HG02588 (cell line): ENCODE results near the gene SLC22A13.
"Not testable (repeated sequence)": the region's sequence is repeated elsewhere in the genome, so short reads cannot be mapped to it uniquely, and the experiment has no call there.

Experiments used
- ATAC-seq: cut with Tn5 transposase; IDR thresholded peaks from one replicate; pipeline ENCODE4 v1.9.1; 2021; ENCODE audit warnings: mild to moderate bottlenecking, moderate library complexity; ENCODE audit not compliant: unreplicated experiment

Gene SLC22A13

GRCh38 chr3:38265604-38266307 lies at the start of gene SLC22A13:
SLC22A13 (plus strand) TSS chr3:38265812; CDS start chr3:38265861, 49 bp downstream.
- ATAC-seq, result no peak

GRCh38 chr3:38219609-38220197 lies 45.9 kb upstream of the SLC22A13 start:
- no peak for ATAC-seq

- ATAC-seq, result no peak
Measured at GRCh38 chr3:38221005-38221404, 44.6 kb upstream of the SLC22A13 start.

GRCh38 chr3:38222032-38222634 lies 43.5 kb upstream of the SLC22A13 start:
- ATAC-seq, result no peak

- ATAC-seq, result no peak
Measured at GRCh38 chr3:38224357-38224756, 41.3 kb upstream of the SLC22A13 start.

GRCh38 chr3:38226273-38226672 lies 39.3 kb upstream of the SLC22A13 start:
- ATAC-seq, result no peak

GRCh38 chr3:38227989-38228388 lies 37.6 kb upstream of the SLC22A13 start:
- ATAC-seq, result no peak

- no peak for ATAC-seq
Measured at GRCh38 chr3:38229036-38229435, 36.6 kb upstream of the SLC22A13 start.

GRCh38 chr3:38232701-38233100 lies 32.9 kb upstream of the SLC22A13 start:
- ATAC-seq, result no peak

GRCh38 chr3:38235466-38235865 lies 30.1 kb upstream of the SLC22A13 start:
- no peak for ATAC-seq

- ATAC-seq, result no peak
Measured at GRCh38 chr3:38238416-38239008, 27.1 kb upstream of the SLC22A13 start.

- ATAC-seq, result not testable (repeated sequence)
Measured at GRCh38 chr3:38242812-38243211, 22.8 kb upstream of the SLC22A13 start.

- ATAC-seq, result no peak
Measured at GRCh38 chr3:38245930-38246329, 19.7 kb upstream of the SLC22A13 start.

GRCh38 chr3:38247366-38248035 lies 18.1 kb upstream of the SLC22A13 start:
- ATAC-seq, result no peak

GRCh38 chr3:38250198-38250597 lies 15.4 kb upstream of the SLC22A13 start:
- ATAC-seq, result no peak

- ATAC-seq, result no peak
Measured at GRCh38 chr3:38251197-38251596, 14.4 kb upstream of the SLC22A13 start.

GRCh38 chr3:38253704-38254103 lies 11.9 kb upstream of the SLC22A13 start:
- ATAC-seq, result no peak

- no peak for ATAC-seq
Measured at GRCh38 chr3:38254872-38255271, 10.7 kb upstream of the SLC22A13 start.

- no peak for ATAC-seq
Measured at GRCh38 chr3:38255627-38256026, 10.0 kb upstream of the SLC22A13 start.

- ATAC-seq, result no peak
Measured at GRCh38 chr3:38257583-38257982, 8.0 kb upstream of the SLC22A13 start.

GRCh38 chr3:38260474-38260873 lies 5.1 kb upstream of the SLC22A13 start:
- no peak for ATAC-seq
